Measurements from ENCODE around the gene MYB.

GRCh38 chr6:135195522-135195921 lies 14.4 kb downstream of the MYB start:
- no peak for TF ChIP-seq EP300 (IDR thresholded peaks at IDR 0.05)
- TF ChIP-seq CTCF (IDR thresholded peaks at IDR 0.05): no peak
- TF ChIP-seq POLR2AphosphoS5 (IDR thresholded peaks at IDR 0.05): no peak
- TF ChIP-seq POLR2A (IDR thresholded peaks at IDR 0.05): no peak
